Activated CD8-positive, alpha-beta memory T cell treated with anti-CD3 and anti-CD28 coated beads, Interleukin-2, amount 50 U/mL, for 24 hours (primary cell): ENCODE results near the gene DAG1.

ENCODE experiments used
- DNase-seq: peaks from one replicate; pipeline ENCODE4 v3.0.0-alpha.2; 2020; ENCODE audit errors: extremely low read depth

The DAG1 gene

DNA sequence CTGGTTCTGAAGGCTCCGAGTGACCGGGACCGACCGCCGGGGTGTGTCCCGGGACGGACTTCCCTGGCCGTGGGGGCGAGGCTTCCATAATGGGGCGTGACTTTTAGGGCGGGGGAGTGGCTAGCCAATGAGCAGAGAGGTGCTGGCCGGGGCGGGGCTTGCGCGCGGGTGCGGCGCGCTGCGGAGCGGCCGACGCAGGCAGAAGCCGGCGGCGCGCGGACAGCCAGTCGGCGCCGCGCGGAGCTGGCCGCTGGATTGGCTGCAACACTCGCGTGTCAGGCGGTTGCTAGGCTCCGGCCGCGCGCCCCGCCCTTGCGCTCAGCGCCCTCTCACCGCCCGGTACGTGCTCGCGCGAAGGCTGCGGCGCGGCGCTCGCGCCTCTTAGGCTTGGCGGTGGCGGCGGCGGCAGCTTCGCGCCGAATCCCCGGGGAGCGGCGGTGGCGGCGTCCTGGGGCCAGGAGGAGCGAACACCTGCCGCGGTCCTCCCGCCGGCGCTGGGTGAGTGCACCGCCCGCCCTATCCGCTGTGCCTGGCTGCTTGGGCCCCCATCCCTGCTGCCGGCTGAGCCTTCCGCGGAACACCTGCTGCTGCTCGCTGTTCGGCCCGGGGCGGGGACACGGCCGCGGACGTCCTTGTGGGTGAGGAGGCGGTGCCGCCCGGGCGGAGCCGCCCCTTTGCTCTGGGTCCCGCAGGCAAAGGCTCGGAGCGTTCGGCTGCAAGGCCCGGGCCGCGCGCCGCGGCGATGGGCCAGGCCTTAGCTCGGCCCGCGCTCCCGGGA lies at the start of gene DAG1:
Gene DAG1 (plus strand): TSS at position 332 of the 778 bp plus-strand sequence. CDS start 40,268 bp downstream, outside the sequence.
- peak; percentile 88 for DNase-seq

DNA sequence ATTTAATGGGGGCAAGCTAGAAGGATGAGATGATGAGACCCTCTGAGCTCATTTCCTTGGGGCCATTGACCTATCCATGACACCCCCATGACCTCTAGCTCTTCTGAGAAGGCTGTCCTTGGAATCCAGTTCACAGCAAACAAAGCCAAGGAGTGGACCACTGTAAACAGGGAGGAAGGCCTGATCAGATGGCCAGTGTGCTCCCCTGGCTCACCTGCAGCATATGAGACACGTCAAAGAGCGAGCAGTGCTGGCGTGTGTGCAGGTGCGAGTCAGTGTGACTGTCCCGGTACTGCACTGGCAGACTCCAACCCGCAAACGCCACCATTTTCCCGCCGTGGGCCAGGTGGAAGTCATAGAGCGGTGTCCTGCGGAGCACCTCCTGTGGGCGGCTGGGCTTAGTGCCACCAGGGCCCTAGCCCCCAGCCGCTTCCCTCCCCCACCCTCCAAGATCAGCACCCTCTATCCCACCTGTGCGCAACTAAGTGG lies 48.1 kb upstream of the DAG1 start:
- no peak for DNase-seq

DNA sequence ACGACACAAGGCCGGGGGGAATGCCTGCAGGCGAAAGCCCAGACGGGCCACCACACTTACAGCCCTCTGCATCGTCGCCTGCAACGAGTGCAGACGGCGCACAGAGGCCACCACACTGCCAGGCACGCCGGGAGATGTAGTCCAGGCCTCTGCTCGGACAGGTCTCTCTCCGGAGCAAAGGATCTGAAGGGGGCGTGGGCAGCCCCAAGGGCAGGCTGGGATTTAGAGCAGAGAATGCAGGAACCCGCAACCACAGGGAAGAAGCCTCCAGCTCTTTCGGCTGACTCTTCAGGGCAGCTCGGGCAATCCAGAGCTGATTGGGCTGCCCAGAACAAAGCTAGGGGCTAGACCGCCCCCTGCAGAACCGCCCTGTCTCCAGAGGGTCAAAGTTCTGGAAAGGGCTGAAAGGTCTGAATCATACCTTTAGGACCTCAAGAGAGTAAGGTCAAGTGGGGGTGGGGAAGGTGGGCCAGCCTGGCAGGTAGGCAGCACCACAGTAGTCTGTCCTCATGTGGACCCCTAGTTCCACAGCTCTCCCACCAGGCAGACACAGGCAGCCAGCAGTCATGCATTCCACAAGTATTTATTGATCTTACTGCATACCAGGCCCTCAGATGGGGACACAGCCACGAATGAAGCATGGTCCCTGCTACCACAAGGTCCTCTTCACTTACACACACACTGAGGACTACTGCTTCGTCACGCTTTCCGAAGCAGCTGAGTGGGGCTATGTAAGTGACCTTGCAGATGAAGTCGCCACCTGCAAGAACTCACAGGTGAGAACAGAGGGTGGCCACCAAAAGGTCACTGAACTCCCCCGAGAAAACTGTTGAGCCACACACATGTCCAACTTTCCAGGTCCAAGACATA lies 47.5 kb upstream of the DAG1 start, which contains the start of gene AMT:
Gene AMT (minus strand): TSS at position 95 of the 870 bp plus-strand sequence. CDS start 23 bp downstream, at position 72.
- DNase-seq = no peak

- no peak for DNase-seq
These were observed 45.3 kb upstream of the DAG1 start for GRCh38 chr3:49424816-49425215.

- DNase-seq = no peak
These were observed 42.5 kb upstream of the DAG1 start for GRCh38 chr3:49427586-49427985.

DNA sequence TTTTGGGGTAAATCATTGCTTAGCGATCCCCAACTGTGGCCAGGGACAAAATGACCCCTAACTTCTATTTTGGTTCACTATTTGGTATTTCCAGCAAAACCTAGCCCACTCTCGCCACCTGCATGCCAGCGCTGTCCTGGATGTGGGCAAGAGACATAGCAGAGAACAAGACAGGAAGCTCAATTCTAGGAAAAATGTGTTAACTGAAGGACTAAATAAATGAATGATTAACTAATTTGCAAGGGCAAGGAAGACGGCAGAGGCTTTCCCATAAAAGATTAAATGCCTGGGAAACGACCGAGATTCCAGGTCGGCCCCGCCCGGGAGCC lies 41.4 kb upstream of the DAG1 start:
- DNase-seq = no peak

DNA sequence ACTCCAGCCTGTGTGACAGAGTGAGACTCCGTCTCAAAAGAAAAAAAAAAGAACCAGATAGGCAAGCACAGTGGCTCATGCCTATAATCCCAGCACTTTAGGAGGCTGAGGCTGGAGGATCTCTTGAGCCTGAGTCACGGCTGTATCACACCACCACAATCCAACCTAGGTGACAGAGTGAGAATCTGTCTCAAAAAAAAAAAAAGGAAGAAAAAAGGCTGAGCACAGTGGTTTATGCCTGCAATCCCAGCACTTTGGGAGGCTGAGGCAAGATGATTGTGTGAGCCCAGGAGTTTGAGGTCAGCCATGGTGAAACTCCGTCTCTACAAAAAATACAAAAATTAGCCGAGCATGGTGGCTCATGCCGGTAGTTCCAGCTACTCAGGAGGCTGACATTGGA lies 35.3 kb upstream of the DAG1 start:
- no peak for DNase-seq

GRCh38 chr3:49445391-49445790 lies 24.7 kb upstream of the DAG1 start:
- no peak for DNase-seq

DNA sequence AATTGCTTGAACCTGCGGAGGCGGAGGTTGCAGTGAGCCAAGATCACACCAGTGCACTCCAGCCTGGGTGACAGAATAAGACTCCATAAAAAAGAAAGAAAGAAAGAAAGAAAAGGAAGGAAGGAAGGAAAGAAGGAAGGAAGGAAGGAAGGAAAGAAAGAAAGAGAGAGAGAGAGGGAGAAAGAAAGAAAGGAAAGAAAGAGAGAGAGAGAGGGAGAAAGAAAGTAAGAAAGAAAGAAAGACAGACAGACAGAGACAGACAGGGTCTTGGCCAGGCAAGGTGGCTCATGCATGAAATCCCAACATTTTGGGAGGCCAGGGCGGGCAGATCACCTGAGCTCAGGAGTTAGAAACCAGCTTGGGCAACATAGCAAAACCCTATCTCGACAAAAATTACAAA lies 16.4 kb upstream of the DAG1 start:
- no peak for DNase-seq

DNA sequence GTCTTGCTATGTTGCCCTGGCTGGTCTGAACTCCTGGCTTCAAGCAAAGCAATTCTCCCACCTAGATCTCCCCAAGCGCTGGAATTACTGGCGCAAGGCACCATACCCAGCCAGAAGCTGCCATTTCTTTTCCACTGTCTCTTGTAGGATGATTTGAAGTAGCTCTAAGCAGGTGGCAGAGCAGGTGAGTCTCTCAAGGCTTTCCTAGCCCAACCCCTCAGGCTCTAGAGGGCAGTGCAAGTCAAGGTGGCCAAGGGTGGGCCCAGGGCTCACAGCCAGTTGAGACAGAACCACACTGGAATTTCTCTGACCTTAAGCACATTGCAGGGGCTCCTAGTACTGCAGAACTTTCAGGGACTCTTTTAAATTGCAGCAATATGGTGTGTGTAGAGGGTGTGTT lies 15.6 kb upstream of the DAG1 start:
- no peak for DNase-seq

GRCh38 chr3:49454898-49455681 lies 15.0 kb upstream of the DAG1 start:
- no peak for DNase-seq

GRCh38 chr3:49456466-49456865 lies 13.6 kb upstream of the DAG1 start:
- no peak for DNase-seq

- DNase-seq = no peak
These were observed 9.7 kb upstream of the DAG1 start for GRCh38 chr3:49460188-49460890.

DNA sequence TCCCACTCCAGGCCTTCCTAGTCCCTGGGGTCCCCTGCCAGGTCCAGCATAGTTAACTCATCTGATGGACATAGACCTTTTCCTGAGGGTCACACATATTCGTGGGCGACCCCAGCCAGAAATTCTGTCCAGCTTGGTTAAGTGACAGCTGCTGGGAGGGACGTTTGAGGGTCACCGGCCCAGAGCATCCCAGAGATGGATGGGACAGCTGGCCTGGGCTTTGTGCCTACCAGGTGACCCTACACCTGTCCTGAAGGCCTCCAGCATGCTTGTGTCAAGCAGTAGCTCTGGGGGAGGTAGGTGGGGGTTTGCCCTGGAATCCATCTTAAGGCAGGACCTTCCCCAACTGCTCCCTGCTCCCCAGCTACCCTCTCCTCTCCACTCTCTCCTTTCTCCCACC lies 9.1 kb upstream of the DAG1 start:
- DNase-seq = no peak

GRCh38 chr3:49461443-49462171 lies 8.5 kb upstream of the DAG1 start:
- DNase-seq = no peak

- DNase-seq = no peak
These were observed 7.8 kb upstream of the DAG1 start for GRCh38 chr3:49462222-49462621.

GRCh38 chr3:49465270-49466034 lies 4.6 kb upstream of the DAG1 start:
- no peak for DNase-seq

- DNase-seq = no peak
These were observed 4.0 kb upstream of the DAG1 start for GRCh38 chr3:49466085-49466484.

DNA sequence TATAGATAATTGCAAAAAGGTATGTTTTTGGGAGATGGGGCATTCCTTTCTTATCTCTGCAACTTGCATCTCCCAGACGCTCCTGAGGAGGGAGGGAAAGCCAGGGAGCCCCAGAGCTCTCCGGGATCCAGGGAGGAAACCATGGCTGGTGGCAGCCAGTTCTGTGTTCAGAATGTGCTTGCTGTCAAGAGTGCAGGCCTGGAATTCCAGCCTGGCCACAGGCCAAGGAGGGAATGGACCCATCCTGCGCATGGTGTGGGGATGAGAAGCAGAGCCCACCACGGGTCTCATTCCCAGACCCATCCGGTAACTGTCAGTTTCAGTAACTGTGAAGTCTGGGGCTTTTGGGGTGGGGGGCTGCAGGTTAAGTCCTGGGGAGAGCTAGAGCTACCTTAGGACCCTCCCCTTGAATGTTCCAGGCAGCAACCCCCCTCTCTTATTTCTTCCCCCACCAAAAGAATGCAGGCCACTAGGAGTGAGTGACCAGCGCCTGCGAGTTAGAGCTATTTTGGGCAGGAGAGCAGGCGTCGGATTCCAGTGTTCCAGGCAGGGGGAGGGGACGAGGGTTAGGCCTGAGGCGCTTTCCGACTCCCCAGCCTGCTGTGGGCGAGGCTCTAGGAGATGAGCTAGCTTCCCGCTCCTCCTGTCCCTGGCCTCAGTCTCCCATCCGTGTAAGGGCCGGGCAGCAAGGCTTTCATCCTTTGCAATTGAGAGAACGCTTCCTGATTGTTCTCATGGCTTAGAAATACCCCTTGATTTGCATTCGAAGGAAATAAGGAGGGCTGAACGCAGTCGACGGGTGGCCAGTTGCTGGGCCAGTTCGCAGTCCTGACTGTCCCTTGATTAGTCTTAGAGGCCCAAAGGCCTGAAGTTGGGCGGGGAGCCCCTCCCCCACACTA lies 781 bp upstream of the DAG1 start:
- DNase-seq = no peak
